Activated CD8-positive, alpha-beta T cell treated with anti-CD3 and anti-CD28 coated beads, Interleukin-2, amount 10 ng/mL, durations not matched to agents 7 days and 5 days (primary cell): ENCODE measurements around the gene TRIM9. TPM values are rescaled to one million over a fixed set of nuclear protein-coding genes. Genes with fewer than 3 reads are reported as not detected.

Experiments
- ATAC-seq: fragments of 150-1000 bp; cut with Tn5 transposase; one replicate; pipeline ENCODE4 v1.10.0; 2021; ENCODE audit warnings: moderate library complexity
- CTCF ChIA-PET: fragments of 350-600 bp; sonication (Branson Sonifier 250); formaldehyde crosslinking; loops from one replicate; lab custom pipeline; 2021; ENCODE audit warnings: antibody characterized with exemption; lab: Charles Lee
- POLR2A ChIA-PET: fragments of 350-600 bp; sonication (Branson Sonifier 250); formaldehyde crosslinking; loops from one replicate; lab custom pipeline; 2021; ENCODE audit warnings: antibody characterized with exemption; lab: Charles Lee
- DNase-seq: peaks from one replicate; pipeline ENCODE4 v3.0.0-alpha.2; 2020
- H3K27ac Mint-ChIP-seq: one replicate; pipeline ENCODE4 v1.8.0; 2021; ENCODE audit warnings: mild to moderate bottlenecking, mixed read lengths
- H3K27me3 Mint-ChIP-seq: one replicate; pipeline ENCODE4 v1.8.0; 2021; ENCODE audit warnings: low read depth, mixed read lengths
- H3K36me3 Mint-ChIP-seq: one replicate; pipeline ENCODE4 v1.8.0; 2021; ENCODE audit warnings: low read depth, mixed read lengths
- H3K4me1 Mint-ChIP-seq: one replicate; pipeline ENCODE4 v1.8.0; 2021; ENCODE audit warnings: low read depth, mixed read lengths
- H3K4me3 Mint-ChIP-seq: one replicate; pipeline ENCODE4 v1.8.0; 2021; ENCODE audit warnings: mild to moderate bottlenecking, mixed read lengths
- H3K9me3 Mint-ChIP-seq: one replicate; pipeline ENCODE4 v1.8.0; 2022; ENCODE audit warnings: mixed read lengths; ENCODE audit not compliant: insufficient read depth
- total RNA-seq, 2 experiments: library from RNA; stranded (reverse); gene quantifications; one replicate each; pipeline ENCODE4 v1.2.3, GENCODE V29; 2021

TRIM9 gene
- total RNA-seq, 2 experiments from 2014 or later: 0.63 to 0.73 TPM

GRCh38 chr14:51089278-51089677 lies 5.6 kb downstream of the TRIM9 start:
- H3K4me3 Mint-ChIP-seq: no peak overlapping the region
- ChIA-PET POLR2A (no interaction called here), CTCF (no interaction called here)
- H3K4me1 Mint-ChIP-seq: peaks cover 10% of the 10 kb centered on the region
- no peak overlapping the region for H3K27ac Mint-ChIP-seq
- H3K27me3 Mint-ChIP-seq: peaks cover 20% of the 10 kb centered on the region
- DNase-seq (no peak), ATAC-seq (no peak)
- H3K9me3 Mint-ChIP-seq: no peaks in the 10 kb centered on the region
- no peaks in the 10 kb centered on the region for H3K36me3 Mint-ChIP-seq

DNA sequence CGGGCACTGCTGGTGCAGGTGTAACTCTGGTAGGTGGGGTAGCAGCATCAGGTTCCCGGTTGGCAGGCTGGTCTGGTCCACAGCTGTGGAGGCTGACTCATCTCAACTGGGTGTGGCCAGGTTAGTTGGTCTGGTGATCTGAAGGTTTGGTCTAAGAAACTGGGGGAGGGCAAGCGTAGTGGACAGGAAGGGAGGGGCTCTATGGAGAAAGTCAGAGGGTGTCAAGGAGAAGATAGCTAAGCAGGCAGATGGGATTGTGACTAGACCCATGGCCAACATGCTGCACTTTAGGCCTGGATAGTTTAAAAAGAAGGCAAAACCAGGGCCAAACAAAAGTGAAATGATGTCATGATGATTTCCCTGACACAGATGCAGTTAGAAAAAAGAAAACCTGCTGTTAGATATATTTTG lies 7.9 kb downstream of the TRIM9 start:
- Mint-ChIP-seq H3K4me3 (no peak overlapping the region), H3K27ac (no peak overlapping the region), H3K4me1 (no peaks in the 10 kb centered on the region), H3K36me3 (no peaks in the 10 kb centered on the region), H3K27me3 (peaks cover 5% of the 10 kb centered on the region), H3K9me3 (no peaks in the 10 kb centered on the region)
- DNase-seq (no peak), ATAC-seq (no peak)
- ChIA-PET CTCF (no interaction called here), POLR2A (no interaction called here)

DNA sequence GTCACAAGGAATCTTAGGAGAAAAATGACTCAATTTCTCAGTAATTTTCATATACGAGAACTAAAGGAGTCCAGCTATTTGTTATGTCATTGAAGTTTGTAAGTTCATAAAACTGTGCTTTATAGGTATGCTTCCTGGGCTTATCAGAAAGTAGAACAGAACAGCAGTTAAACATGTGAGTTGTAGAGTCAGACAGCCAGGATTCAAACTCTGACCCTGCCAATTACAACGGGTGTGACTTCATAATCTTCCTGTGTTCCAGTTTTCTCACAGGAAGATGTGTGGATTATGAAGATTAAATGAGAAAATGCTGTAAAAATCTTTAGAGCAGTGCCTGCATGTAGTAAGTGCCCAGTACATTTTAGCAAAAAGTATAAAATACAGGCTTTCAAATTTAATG lies 8.9 kb downstream of the TRIM9 start:
- Mint-ChIP-seq H3K9me3 (no peaks in the 10 kb centered on the region), H3K27ac (no peak overlapping the region), H3K4me3 (no peak overlapping the region), H3K27me3 (no peaks in the 10 kb centered on the region), H3K36me3 (no peaks in the 10 kb centered on the region), H3K4me1 (no peaks in the 10 kb centered on the region)
- no peak for ATAC-seq
- DNase-seq: no peak
- ChIA-PET POLR2A (no interaction called here), CTCF (no interaction called here)

DNA sequence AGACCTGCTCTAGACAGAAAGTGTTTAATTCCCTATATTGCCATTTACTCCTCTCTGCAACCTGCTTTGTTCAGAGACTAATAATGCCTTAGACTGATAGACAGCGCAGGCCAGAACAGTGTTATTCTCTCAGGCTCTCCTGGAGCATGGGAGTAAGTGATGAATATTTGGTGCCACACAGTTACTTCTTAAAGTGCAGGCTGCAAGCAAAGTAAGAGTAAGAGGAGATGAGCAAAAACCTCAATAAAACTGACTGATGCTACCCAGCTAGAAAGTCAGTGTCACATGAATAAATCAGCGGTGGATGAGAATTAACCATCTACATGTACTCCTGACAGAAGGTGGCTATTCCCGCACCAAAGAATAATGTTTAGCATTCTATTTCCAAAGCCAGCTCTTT lies 9.9 kb downstream of the TRIM9 start:
- ATAC-seq (no peak), DNase-seq (no peak)
- Mint-ChIP-seq H3K4me1 (no peaks in the 10 kb centered on the region), H3K27me3 (no peaks in the 10 kb centered on the region), H3K36me3 (no peaks in the 10 kb centered on the region), H3K9me3 (no peaks in the 10 kb centered on the region), H3K27ac (no peak overlapping the region), H3K4me3 (no peak overlapping the region)
- POLR2A ChIA-PET: no interaction called here
- CTCF ChIA-PET: interaction anchor here (1.2 kb wide), 1 partner anchor 9 kb away, joined by 3 read pairs; no protein-coding TSS in a partner anchor

- no peak overlapping the region for H3K27ac Mint-ChIP-seq
- no peaks in the 10 kb centered on the region for H3K4me1 Mint-ChIP-seq
- H3K36me3 Mint-ChIP-seq: no peaks in the 10 kb centered on the region
- no peak overlapping the region for H3K4me3 Mint-ChIP-seq
- ATAC-seq: no peak
- no peaks in the 10 kb centered on the region for H3K9me3 Mint-ChIP-seq
- CTCF ChIA-PET: interaction anchor here (1.0 to 1.2 kb wide), 2 partner anchors 10 to 11 kb away, joined by 3 read pairs; no protein-coding TSS in a partner anchor
- POLR2A ChIA-PET: no interaction called here
- DNase-seq: no peak
- H3K27me3 Mint-ChIP-seq: no peaks in the 10 kb centered on the region
Observed at GRCh38 chr14:51084507-51084906, 10.4 kb downstream of the TRIM9 start.

DNA sequence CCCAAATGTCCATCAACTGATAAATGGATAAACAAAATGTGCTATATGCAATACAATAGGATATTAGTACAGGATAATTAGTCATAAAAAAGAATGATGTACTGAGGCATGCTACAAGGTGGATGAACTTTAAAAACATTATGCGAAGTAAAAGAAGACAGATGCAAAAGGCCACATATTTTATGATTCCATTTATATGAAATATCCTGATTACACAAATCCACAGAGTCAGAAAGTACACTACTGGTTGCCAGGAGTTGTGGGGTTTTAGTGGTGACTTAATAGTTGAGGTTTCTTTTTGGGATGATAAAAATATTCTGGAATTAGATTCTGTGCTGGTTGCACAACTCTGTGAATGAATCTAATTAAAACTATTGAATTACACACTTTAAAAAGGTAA lies 12.6 kb downstream of the TRIM9 start:
- CTCF ChIA-PET: no interaction called here

GRCh38 chr14:51081712-51082111 lies 13.2 kb downstream of the TRIM9 start:
- Mint-ChIP-seq H3K4me3 (no peak overlapping the region), H3K9me3 (no peaks in the 10 kb centered on the region), H3K27me3 (no peaks in the 10 kb centered on the region), H3K27ac (no peak overlapping the region), H3K4me1 (no peaks in the 10 kb centered on the region), H3K36me3 (no peaks in the 10 kb centered on the region)
- DNase-seq: no peak
- ChIA-PET POLR2A (no interaction called here), CTCF (no interaction called here)
- ATAC-seq: no peak

More for the DNA sequence above, 12.6 kb downstream of the TRIM9 start:
- Mint-ChIP-seq H3K27me3 (no peaks in the 10 kb centered on the region), H3K9me3 (no peaks in the 10 kb centered on the region), H3K4me3 (no peak overlapping the region), H3K4me1 (no peaks in the 10 kb centered on the region), H3K27ac (no peak overlapping the region), H3K36me3 (no peaks in the 10 kb centered on the region)
- DNase-seq: no peak
- POLR2A ChIA-PET: no interaction called here
- no peak for ATAC-seq

- DNase-seq (no peak), ATAC-seq (no peak)
- ChIA-PET POLR2A (no interaction called here), CTCF (no interaction called here)
- no peaks in the 10 kb centered on the region for H3K36me3 Mint-ChIP-seq
- H3K4me1 Mint-ChIP-seq: no peaks in the 10 kb centered on the region
- no peak overlapping the region for H3K27ac Mint-ChIP-seq
- no peaks in the 10 kb centered on the region for H3K27me3 Mint-ChIP-seq
- H3K4me3 Mint-ChIP-seq: no peak overlapping the region
- no peaks in the 10 kb centered on the region for H3K9me3 Mint-ChIP-seq
Observed at GRCh38 chr14:51081209-51081608, 13.7 kb downstream of the TRIM9 start.

GRCh38 chr14:51080645-51081044 lies 14.3 kb downstream of the TRIM9 start:
- ATAC-seq (no peak), DNase-seq (no peak)
- Mint-ChIP-seq H3K27me3 (no peaks in the 10 kb centered on the region), H3K9me3 (no peaks in the 10 kb centered on the region), H3K4me3 (no peak overlapping the region), H3K27ac (no peak overlapping the region), H3K4me1 (no peaks in the 10 kb centered on the region), H3K36me3 (no peaks in the 10 kb centered on the region)
- POLR2A ChIA-PET: no interaction called here
- CTCF ChIA-PET: no interaction called here

DNA sequence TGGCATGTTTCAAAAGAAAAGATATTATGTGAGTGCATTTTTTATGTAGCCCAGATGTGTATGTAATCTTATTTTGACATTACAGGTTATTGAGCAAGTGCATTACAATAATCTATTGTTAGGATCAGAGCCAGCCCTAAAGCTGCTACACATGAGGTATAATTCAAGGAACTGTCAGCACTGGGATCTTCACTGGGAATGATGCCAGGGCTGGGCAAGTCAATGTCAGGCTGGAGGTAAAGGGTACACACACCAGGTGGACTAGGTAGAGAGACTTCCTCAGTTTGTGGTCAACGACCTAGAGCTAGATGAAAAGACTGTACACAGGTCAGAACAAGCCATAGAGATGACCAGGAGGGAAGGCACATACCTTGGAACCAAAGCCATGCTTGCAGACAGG lies 15.4 kb downstream of the TRIM9 start:
- Mint-ChIP-seq H3K27me3 (no peaks in the 10 kb centered on the region), H3K9me3 (no peaks in the 10 kb centered on the region), H3K27ac (no peak overlapping the region), H3K4me1 (no peaks in the 10 kb centered on the region), H3K36me3 (no peaks in the 10 kb centered on the region), H3K4me3 (no peak overlapping the region)
- no peak for DNase-seq
- ATAC-seq: no peak
- CTCF ChIA-PET: no interaction called here
- POLR2A ChIA-PET: no interaction called here

DNA sequence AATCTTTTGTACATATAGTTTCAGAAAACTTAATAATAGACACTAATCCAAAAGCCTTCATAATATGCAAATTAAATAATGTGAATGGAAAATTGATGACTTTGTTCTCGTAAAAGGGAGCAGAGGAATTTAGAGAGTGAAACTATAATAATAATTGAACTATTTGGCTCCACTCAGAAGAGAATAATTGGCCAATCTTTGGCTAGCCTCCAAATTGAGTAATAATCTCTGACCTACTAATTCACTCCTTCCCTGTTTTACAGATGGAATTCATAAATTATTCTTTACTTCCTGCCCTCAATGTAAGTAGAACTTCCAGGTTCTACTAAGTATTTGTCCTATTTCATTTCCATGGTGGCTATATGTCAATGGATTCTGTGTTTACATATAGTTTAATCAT lies 15.8 kb downstream of the TRIM9 start:
- no peaks in the 10 kb centered on the region for H3K27me3 Mint-ChIP-seq
- H3K27ac Mint-ChIP-seq: no peak overlapping the region
- ATAC-seq (no peak), DNase-seq (no peak)
- no peaks in the 10 kb centered on the region for H3K4me1 Mint-ChIP-seq
- CTCF ChIA-PET: no interaction called here
- no peaks in the 10 kb centered on the region for H3K9me3 Mint-ChIP-seq
- no peak overlapping the region for H3K4me3 Mint-ChIP-seq
- POLR2A ChIA-PET: no interaction called here
- no peaks in the 10 kb centered on the region for H3K36me3 Mint-ChIP-seq

DNA sequence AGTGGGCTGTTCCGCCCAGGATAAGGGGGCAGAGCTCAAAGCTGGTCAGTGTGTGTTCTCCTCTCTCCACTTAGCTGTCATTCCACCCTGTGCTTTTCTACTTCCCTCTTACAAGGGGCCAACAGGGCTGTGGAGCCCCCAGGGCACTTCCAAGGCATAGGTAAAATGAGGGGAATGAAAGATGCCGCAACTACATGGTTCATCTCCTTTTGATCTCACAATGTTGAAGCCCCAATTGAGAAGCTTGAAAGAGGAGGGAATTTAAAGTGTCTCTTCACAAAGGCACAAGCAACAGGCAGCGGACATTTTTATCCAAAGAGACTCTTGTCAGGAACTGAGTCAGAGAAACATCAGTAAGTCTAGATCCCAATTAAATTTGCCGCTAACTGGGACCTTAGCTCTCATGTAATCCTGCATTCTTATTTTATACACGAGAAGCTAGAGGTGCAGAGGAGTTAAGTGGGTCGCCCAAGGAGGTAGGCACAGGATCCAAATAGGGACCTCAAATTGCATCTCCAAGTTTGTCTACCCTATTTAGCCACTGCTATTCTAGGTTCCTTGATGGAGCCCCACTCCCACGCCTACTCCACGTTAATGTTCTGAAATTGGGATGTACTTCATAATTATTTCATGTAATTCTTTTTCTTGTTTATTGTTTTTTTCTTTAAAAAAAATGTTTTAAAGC lies 20.1 kb downstream of the TRIM9 start:
- H3K4me3 Mint-ChIP-seq: no peak overlapping the region
- H3K4me1 Mint-ChIP-seq: no peaks in the 10 kb centered on the region
- POLR2A ChIA-PET: no interaction called here

GRCh38 chr14:51073731-51074130 lies 21.2 kb downstream of the TRIM9 start:
- no peak overlapping the region for H3K27ac Mint-ChIP-seq
- H3K36me3 Mint-ChIP-seq: no peaks in the 10 kb centered on the region
- CTCF ChIA-PET: no interaction called here
- H3K4me1 Mint-ChIP-seq: no peaks in the 10 kb centered on the region
- no peak for ATAC-seq
- no peaks in the 10 kb centered on the region for H3K27me3 Mint-ChIP-seq
- POLR2A ChIA-PET: no interaction called here
- no peak for DNase-seq
- H3K4me3 Mint-ChIP-seq: no peak overlapping the region
- no peaks in the 10 kb centered on the region for H3K9me3 Mint-ChIP-seq

More for the DNA sequence above, 20.1 kb downstream of the TRIM9 start:
- no peaks in the 10 kb centered on the region for H3K36me3 Mint-ChIP-seq
- no peak overlapping the region for H3K27ac Mint-ChIP-seq
- H3K27me3 Mint-ChIP-seq: no peaks in the 10 kb centered on the region
- ATAC-seq (no peak), DNase-seq (no peak)
- no peaks in the 10 kb centered on the region for H3K9me3 Mint-ChIP-seq
- CTCF ChIA-PET: no interaction called here
